ENCODE data around the gene COL4A4.

Gene COL4A4

GRCh38 chr2:226981791-226982326, 182.1 kb downstream of the COL4A4 start:
- no peak for DNase-seq (ENCODE audit: low read depth)

DNA sequence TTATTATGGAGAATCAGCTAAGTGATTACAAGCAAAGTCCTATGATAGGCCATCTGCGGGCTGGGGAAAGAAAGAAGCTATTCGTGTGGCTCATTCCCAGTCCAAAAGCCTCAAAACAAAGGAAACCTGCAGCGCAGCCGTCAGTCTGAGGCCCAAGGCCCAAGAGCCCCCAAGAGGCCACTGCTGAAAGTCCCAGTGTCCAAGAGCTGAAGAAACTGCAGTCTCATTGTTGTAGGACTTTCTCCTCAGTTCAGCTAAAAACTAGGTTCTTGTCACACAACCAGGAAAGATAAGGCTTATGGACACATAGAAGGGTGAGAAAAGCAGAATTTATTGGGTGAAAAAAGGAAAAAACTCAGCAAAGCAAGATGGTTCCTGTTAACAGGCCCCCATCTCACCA, 185.0 kb downstream of the COL4A4 start:
- DNase-seq (ENCODE audit: low read depth) = no peak

GRCh38 chr2:226978300-226978699, 185.7 kb downstream of the COL4A4 start:
- no peak for DNase-seq (ENCODE audit: low read depth)

DNA sequence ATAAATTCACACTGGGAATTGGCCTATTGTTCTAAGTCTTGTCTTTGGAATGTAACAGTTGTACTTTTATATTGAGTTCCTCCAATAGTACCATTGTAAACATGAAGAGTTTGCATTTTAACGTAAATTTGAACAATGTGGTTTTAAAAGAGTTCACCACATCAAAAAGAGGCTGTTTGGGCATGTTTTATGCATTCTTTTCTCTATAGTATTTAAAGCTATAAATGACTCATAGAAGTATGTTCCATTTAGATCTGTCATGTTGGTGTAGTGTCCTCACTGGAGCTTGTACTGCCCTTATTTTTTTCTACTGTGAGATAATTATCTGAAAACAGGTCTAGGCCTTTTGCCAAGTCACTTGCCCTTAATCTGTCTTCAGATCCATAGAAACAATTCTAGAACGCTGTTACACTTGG, 186.2 kb downstream of the COL4A4 start:
- peak; percentile 68 for DNase-seq (ENCODE audit: low read depth)

DNA sequence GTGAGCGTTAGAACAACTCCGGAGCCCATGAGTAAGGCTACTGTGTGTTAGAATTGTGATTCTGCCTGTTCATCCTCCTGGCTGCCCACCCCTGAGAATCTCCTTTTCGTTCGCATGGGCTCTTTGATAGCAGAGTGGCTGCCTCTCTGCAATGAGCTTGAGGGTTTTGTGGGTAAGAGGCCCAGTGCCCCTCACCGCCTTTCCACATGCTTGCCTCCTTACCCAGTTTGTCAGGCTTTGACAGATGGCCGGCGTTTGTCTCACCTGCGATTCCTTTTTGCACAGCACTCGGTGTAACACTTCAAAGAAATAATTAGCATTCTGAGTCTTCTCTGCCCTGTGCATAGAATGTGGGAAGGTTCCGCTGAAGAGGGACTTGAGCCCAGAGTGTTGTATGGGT, 190.2 kb downstream of the COL4A4 start:
- DNase-seq (ENCODE audit: low read depth) = no peak

DNA sequence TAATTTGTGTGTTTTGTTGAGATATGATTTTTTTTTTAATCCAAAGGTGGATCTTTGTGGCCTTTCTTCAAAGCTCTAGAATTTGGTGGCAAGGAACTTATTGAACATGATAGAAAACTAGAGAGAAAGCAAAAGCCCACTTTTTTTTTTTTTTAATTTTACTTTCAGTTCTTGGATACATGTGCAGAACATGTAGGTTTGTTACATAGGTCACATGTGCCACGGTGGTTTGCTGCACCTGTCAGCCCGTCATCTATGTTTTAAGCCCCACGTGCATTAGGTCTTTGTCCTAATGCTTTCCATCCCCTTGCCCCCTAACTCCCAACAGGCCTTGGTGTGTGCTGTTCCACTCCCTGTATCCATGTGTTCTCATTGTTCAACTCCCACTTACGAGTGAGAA, 192.2 kb downstream of the COL4A4 start:
- DNase-seq (ENCODE audit: low read depth) = no peak

GRCh38 chr2:226971084-226971483, 192.9 kb downstream of the COL4A4 start:
- DNase-seq (ENCODE audit: low read depth) = no peak

DNA sequence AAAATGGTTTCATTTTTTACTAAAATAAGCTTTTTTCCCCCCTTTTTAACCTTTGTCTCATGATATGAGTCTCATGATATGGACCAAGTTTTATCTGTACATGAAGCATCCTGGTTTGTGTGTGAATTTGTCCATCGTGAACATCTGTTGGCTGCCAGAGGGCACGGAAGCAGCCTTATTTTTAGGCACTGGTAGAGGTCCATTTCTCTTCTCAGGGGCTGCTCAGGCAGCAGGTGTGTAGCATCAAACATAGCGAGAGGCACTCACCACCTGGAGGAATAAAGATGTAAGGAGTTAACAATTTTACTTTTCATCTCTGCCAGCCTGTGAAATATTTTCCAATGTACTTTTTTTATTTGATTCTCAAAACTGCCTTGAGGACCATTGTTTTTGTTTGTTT, 193.6 kb downstream of the COL4A4 start:
- no peak for DNase-seq (ENCODE audit: low read depth)

- DNase-seq (ENCODE audit: low read depth) = peak; percentile 6
Measured at GRCh38 chr2:226969417-226970080, 194.5 kb downstream of the COL4A4 start.

DNA sequence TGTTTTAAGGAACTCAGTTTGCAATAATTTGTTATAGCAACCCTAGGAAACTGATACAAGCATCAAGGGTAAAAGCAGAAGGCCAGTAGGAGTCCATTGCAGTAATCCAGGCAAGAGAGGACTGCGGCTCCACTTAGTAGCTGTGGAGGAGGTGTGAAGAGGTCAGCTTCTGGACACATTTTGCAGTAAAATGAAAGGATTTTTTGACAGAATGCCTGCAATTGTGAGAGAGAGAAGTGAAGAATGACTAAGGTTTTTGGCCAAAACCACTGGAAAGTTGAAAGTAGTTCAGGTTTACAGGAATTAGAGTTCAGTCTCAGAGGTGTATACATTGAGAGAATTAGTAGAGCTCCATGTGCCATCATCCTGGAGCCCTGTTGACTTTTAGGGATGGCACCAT, 198.6 kb downstream of the COL4A4 start:
- no peak for DNase-seq (ENCODE audit: low read depth)

DNA sequence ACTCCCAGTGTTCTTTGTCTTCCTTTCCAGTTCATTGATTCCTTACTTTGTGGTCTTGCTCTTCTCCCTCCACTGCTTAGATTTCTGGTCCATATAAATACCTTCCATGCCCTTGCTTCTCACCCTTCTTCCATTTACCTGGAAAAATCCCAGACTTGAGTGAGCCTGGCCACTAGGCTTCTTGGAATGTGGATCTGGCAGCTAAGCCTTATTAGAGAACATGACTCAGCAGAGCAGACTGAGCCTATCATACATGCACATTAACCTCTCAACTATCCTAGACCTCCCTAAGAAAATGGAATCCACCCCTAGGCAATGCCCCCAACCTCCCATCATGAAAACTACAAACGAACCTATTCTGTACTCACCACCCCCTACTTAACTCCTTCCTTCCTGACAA, 200.5 kb downstream of the COL4A4 start:
- DNase-seq (ENCODE audit: low read depth) = peak; percentile 21

- no peak for DNase-seq (ENCODE audit: low read depth)
Measured at GRCh38 chr2:226962176-226962773, 201.7 kb downstream of the COL4A4 start.

DNA sequence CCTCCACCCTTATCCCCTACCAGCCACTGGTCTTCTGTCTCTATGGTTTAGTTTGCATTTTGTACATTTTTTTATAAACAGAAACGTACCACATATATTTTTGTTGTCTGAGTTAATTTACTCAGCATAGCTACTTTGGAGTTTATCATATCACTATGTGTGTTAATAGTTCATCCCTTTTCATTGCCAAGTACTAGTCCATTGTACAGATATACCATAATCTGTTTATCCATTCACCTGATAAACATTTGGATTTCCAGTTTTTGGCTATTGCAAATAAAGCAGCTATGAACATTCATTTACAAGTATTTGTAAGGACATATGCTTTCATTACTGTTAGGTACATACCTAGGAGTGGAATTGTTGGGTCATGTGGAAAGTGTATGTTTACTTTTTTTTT, 204.6 kb downstream of the COL4A4 start:
- DNase-seq (ENCODE audit: low read depth) = no peak

GRCh38 chr2:226956659-226957058, 207.3 kb downstream of the COL4A4 start:
- DNase-seq (ENCODE audit: low read depth) = no peak

DNA sequence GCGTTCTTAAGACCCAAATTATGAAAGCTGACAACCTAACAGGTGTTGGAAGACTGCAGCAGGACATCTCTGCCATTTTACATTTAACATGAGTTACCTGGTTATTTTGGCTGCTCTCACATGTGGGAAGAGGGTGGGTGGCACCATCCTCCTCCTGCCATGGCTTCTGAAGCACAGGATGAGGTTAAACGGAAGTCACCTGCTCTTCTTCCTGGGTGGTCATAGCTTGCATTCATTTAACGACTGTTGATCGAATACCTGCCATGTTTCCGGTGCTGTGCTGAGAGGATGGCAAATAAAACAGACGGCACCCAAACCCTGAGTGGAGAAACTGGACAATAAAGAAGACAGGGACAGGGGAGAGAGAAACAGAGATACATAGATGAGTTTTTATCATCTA, 210.2 kb downstream of the COL4A4 start:
- DNase-seq (ENCODE audit: low read depth) = no peak

- peak; percentile 13 for DNase-seq (ENCODE audit: low read depth)
Measured at GRCh38 chr2:226953206-226953605, 210.8 kb downstream of the COL4A4 start.

Data from fibroblast of the conjunctiva (primary cell).